Tibial artery (tissue), 4 donors: Measurements from ENCODE around the gene H1-8.
A peak's percentile ranks its signal among the peaks of the same experiment; 100 is the strongest.

Experiments
- DNase-seq, 2 donors: peaks; one replicate each; pipeline ENCODE4 v3.0.0-alpha.2; 2019
- H3K27ac ChIP-seq, 2 donors: fragments of 200-600 bp; sonication (generic) in 1 of 2; 1 replicate in 1 of 2; 2 replicates in 1 of 2; pipeline ENCODE4 v1.5.1; 2018 to 2019; ENCODE audit warnings: mild to moderate bottlenecking in 1 of 2
- H3K27me3 ChIP-seq, 2 donors: fragments of 200-600 bp; sonication (generic) in 1 of 2; one replicate each; pipeline versions ENCODE4 v1.5.1 to v1.6.0; 2016 to 2019
- H3K36me3 ChIP-seq, 3 donors: fragments of 200-600 bp; sonication (generic) in 2 of 3; one replicate each; pipeline ENCODE4 v1.5.1; 2016 to 2019; ENCODE audit warnings: mild to moderate bottlenecking in 2 of 3
- H3K4me1 ChIP-seq, 4 donors: fragments of 200-600 bp; sonication (generic) in 2 of 4; 1 replicate in 3 of 4; 2 replicates in 1 of 4; pipeline ENCODE4 v1.5.1; 2016 to 2019
- H3K4me3 ChIP-seq, 2 donors: fragments of 200-600 bp; sonication (generic) in 1 of 2; 1 replicate in 1 of 2; 2 replicates in 1 of 2; pipeline ENCODE4 v1.5.1; 2018 to 2019; ENCODE audit warnings: mild to moderate bottlenecking in 2 of 2
- H3K9me3 ChIP-seq, 3 donors: fragments of 200-600 bp; sonication (generic) in 1 of 3; one replicate each; pipeline ENCODE4 v1.5.1; 2016 to 2019
- intact Hi-C: fragments of 100-400 bp; cut with DNase I; formaldehyde crosslinking; loops from one replicate; pipeline ENCODE4 v1.15.0; 2023; ENCODE audit warnings: low total_unique reads
- TF ChIP-seq, protein P1 (sequence below), 2 experiments: fragments of 200-600 bp in 1 of 2; fragments of 450-650 bp in 1 of 2; IDR thresholded peaks; one replicate each; pipeline ENCODE4 v1.5.1; 2017 to 2019; ENCODE audit warnings: antibody characterized with exemption in 2 of 2, mild to moderate bottlenecking in 1 of 2, moderate library complexity in 1 of 2

Gene H1-8

DNA sequence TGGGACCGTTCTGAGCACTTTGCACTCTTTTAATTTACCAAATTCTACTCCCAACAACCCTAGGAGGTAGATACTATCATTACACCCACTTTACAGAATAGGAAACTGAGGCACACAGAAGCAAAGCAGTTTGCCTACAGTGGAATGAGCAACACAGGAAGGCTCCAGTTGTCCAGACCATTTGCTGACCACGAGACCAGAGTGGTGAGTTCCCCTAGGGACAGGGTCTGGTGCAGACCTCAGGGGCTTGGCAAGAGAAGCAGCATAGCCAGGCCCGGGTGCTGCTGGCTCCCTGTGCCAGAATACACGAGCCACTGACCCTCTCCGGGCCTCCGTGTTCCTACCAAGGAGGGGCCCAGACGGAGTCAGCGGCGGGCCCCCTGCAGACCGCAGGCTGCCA, 37.0 kb downstream of the H1-8 start:
- intact Hi-C loops, result no loop called here
- H3K27ac ChIP-seq, result peak overlapping the region in 1 of 2 donors; percentile 41
- H3K36me3 ChIP-seq, result peaks cover 35 to 91% (median 76%) of the 10 kb centered on the region in 3 donors
- H3K4me1 ChIP-seq, result peaks cover 0 to 33% (median 5%) of the 10 kb centered on the region in 4 donors
- H3K9me3 ChIP-seq, result no peaks in the 10 kb centered on the region
- H3K4me3 ChIP-seq, result no peak overlapping the region
- TF ChIP-seq, protein P1, sequence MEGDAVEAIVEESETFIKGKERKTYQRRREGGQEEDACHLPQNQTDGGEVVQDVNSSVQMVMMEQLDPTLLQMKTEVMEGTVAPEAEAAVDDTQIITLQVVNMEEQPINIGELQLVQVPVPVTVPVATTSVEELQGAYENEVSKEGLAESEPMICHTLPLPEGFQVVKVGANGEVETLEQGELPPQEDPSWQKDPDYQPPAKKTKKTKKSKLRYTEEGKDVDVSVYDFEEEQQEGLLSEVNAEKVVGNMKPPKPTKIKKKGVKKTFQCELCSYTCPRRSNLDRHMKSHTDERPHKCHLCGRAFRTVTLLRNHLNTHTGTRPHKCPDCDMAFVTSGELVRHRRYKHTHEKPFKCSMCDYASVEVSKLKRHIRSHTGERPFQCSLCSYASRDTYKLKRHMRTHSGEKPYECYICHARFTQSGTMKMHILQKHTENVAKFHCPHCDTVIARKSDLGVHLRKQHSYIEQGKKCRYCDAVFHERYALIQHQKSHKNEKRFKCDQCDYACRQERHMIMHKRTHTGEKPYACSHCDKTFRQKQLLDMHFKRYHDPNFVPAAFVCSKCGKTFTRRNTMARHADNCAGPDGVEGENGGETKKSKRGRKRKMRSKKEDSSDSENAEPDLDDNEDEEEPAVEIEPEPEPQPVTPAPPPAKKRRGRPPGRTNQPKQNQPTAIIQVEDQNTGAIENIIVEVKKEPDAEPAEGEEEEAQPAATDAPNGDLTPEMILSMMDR (IDR thresholded peaks at IDR 0.05), result no peak
- no peaks in the 10 kb centered on the region for H3K27me3 ChIP-seq
- DNase-seq, result no peak

DNA sequence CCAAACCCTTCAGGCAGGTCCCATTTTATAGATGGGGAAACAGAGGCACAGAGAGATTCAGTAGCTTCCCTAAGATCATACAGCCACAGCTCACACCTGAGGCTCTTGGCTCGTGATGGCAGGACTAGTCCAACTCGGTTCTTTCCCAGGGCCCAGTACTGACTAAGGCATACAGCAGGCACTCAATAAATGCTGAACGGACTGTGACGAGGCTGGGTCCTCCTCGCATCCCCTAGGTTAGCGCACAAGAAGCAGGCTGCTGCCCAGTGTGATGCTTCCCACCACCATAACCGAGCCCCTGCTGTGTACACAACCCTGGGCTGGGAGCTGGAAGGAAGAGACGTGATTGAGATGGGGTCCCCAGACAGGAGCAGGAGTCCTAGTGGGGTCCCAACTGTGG, 38.6 kb downstream of the H1-8 start:
- peaks cover 38 to 91% (median 77%) of the 10 kb centered on the region in 3 donors for H3K36me3 ChIP-seq
- TF ChIP-seq, protein P1 (IDR thresholded peaks at IDR 0.05), result no peak

DNA sequence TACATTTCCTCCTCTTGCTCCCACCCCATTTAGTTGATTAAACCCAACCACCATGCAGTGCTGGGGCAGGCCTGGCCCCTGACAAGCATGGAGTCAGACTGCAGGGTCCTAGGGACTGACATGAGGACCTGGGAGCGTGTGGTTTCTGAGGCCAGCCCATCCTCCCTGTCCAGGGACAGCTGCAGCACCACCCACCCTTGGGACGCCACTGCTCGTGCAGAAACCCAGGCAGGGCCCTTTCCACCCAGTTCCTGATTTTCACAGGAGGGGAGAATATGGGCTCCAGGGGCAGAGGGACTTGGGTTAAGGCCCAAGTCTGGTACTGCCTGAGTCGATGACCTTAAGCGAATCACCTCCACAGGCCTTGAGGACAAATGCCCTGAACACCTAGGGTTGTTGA, 39.8 kb downstream of the H1-8 start:
- H3K4me3 ChIP-seq, result no peak overlapping the region
- no peak overlapping the region for H3K27ac ChIP-seq
- peaks cover 31 to 92% (median 69%) of the 10 kb centered on the region in 3 donors for H3K36me3 ChIP-seq
- peaks cover 0 to 36% (median 5%) of the 10 kb centered on the region in 4 donors for H3K4me1 ChIP-seq
- H3K9me3 ChIP-seq, result no peaks in the 10 kb centered on the region
- no peaks in the 10 kb centered on the region for H3K27me3 ChIP-seq
- TF ChIP-seq, protein P1 (IDR thresholded peaks at IDR 0.05), result no peak
- no peak for DNase-seq
- intact Hi-C loops, result no loop called here

More for the DNA sequence above, 38.6 kb downstream of the H1-8 start:
- Histone ChIP-seq H3K9me3 (no peaks in the 10 kb centered on the region), H3K27me3 (no peaks in the 10 kb centered on the region), H3K27ac (no peak overlapping the region), H3K4me1 (peaks cover 0 to 35% (median 5%) of the 10 kb centered on the region in 4 donors), H3K4me3 (no peak overlapping the region)
- DNase-seq, result no peak
- intact Hi-C loops, result no loop called here

DNA sequence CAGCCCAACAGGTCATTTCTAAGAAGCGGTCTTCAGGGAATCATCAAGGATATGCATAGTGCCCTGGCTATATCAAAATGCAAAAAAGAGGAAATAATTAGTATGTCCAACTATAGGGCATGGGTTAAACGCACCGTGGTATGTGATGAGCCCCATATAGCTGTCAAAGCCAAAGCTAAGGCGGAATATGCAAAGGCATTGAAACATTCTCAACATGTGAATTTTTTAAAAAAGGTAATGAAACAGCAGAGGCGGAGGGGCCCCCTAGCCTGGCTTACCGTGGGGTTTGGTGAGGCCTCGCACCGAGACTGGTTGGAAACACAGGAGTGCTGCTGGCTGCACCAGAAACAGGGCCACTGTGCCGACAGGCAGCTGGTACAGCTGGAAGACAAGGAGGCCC, 40.3 kb downstream of the H1-8 start:
- TF ChIP-seq, protein P1 (IDR thresholded peaks at IDR 0.05), result no peak
- H3K4me1 ChIP-seq, result peaks cover 0 to 36% (median 5%) of the 10 kb centered on the region in 4 donors
- no peak for DNase-seq
- H3K9me3 ChIP-seq, result no peaks in the 10 kb centered on the region
- H3K4me3 ChIP-seq, result no peak overlapping the region
- peaks cover 28 to 92% (median 69%) of the 10 kb centered on the region in 3 donors for H3K36me3 ChIP-seq
- intact Hi-C loops, result no loop called here
- no peaks in the 10 kb centered on the region for H3K27me3 ChIP-seq
- no peak overlapping the region for H3K27ac ChIP-seq

DNA sequence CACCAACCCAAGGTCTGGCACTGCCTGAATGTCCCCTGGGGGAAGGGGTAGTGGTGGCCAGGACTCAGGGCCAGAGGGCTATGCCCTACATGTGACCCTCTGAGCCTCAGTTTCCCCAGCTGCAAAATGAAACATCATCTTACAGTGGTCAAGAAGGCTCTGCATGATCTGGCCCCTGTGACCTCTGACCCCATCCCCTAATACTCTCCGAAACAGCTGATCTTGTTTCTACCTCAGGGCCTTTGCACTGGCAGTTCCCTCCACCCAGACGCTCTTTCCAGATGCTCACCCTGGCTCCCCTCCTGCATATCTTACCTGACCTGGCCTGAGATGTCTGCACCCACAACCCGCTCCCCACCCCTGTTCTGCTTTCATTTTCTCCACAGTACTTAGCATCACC, 41.7 kb downstream of the H1-8 start:
- DNase-seq, result no peak
- intact Hi-C loops, result no loop called here
- Histone ChIP-seq H3K27me3 (no peaks in the 10 kb centered on the region), H3K36me3 (peaks cover 28 to 85% (median 66%) of the 10 kb centered on the region in 3 donors), H3K27ac (no peak overlapping the region), H3K4me1 (peaks cover 0 to 45% (median 6%) of the 10 kb centered on the region in 4 donors), H3K9me3 (no peaks in the 10 kb centered on the region), H3K4me3 (no peak overlapping the region)
- TF ChIP-seq, protein P1 (IDR thresholded peaks at IDR 0.05), result no peak
